HG03571 (cell line): ENCODE measurements around the gene PPT1.

Experiments
- ATAC-seq: cut with Tn5 transposase; IDR thresholded peaks from one replicate; pipeline ENCODE4 v1.9.1; 2021; ENCODE audit not compliant: unreplicated experiment

The PPT1 gene

DNA sequence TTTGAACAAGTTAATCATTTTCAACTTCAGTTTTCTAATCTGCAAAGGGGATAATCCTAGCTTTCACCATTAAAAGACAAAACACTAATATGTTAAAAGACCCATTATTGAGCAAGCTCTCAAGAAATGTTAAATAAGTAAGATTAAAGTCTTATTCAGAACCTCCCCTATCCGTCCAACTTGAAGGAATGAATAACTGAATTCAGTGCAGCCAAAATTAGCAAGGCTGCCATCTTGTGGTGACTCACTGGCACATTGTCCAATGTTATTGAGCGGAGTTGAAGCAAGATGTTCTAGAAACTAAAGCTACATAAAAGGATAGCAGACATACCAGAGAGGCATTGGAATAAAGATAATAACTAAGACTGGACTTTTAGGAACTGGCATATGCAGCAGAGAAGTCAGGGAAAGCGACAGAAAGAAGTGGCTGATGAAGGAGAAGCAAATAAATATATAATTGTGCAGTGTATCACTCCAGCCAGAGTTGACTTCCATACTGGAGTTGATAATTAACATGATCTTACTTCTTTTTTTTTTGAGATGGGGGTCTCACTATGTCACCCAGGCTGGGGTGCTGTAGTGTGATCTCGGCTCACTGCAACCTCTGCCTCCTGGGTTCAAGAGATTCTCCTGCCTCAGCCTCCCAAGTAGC lies 64.7 kb downstream of the PPT1 start:
- no peak for ATAC-seq

DNA sequence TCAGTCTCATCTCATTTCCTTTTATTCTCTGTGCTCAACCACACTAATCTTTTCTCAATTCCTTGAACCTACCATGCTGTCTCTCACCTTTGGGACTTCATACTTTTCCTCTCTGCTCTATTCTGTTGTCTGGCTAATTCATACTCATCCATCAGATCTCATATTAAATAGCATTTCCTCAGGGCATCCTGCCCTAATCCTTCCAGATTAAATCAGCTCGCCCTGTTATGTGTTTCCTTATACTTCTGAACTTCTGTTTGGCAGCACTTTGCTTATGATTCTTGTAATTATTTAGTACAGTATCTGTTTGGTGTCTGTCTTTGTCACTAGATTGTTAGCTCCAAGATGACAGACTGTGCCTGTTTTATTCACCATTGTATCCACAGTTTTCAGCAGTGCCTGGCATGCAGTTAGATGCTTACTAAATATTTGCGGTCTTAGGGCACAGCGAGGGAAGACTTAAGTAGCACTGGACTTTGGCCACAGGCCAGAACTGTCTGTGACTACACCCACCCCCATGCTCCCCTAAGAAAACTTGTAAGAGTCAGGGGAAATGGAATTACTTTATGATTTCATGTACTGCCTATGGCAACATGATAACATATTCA lies 66.4 kb downstream of the PPT1 start:
- no peak for ATAC-seq

DNA sequence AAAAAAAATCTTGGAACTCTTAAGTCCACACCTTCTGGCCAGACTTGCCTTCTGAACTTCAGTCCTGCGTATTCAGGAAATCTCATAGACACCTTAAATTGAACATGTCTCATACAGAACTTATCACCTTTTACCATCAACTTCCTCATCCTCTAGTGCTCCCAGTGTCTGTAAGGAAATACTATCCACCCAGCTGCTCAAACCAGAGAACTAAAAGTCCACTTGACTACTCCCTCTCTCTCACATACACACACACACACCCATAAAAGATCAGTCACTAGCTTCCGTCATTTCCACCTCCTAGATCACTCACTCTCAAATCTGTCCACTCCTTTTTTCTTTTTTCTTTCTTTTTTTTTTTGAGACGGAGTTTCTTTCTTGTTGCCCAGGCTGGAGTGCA lies 67.4 kb downstream of the PPT1 start:
- no peak for ATAC-seq

DNA sequence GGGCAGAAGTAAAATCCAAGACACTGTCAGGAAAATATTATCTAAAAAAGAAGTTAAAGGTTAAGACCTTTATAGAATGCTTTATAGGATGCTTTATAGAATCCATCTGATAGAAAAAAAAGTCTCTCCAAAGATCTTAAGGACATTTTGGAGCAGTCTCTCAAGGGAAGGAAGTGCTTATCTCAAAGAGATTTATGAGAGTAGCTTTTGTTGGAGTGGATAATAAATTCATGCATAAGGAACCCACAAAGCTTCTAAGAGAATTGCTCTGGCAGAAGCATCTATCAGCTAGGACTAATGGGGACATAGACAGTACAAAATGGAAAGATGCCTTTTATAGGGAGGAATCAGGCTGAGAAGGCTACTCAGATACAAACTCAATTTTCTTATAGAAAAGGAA lies 69.4 kb downstream of the PPT1 start:
- ATAC-seq: no peak

DNA sequence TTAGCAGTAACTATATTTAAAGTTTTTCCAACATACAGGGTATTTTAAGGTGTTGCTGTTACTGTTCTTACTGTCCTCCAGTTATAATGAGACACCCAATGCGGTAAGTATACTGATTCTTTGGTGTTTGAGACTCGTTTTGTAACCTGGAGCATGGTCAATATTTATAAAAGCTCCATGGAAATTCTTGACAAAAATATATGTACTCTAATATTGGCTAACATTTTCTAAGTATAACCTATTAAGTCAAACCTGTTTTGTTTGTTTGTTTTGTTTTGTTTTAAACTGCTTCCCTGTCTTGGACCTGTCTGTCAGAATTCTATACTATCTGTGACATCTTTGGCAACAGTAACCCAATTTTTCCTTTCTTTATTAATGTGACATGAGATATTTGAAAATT lies 72.4 kb downstream of the PPT1 start:
- ATAC-seq: no peak

DNA sequence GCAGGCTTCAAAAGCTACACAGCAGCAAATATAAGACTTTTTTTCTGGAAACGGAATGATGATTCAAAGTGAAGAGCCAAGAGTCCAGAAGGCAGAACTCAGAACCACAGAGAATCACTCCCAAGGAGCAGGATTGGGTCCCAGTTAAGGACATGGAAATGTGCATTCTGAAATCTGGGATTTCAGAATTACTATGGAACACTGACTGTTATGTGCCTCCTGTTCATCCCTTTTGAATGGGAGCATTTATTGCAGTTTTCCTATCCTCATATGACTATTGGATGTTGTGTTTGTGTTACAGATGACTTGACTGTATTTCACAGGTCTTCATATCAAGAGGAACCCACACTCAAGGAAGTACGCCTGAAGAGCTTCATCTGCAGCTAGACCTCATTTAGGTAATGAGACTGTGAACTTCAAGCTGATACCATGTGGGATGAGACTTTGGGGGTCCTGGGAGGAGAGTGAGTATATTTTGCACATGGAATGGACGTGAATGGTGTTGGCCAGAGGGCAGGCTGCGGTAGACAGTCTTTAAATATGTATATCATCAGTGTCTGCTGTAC lies 73.6 kb downstream of the PPT1 start:
- no peak for ATAC-seq
